Measurements from ENCODE around the gene SNX18. TPM values are rescaled to one million over a fixed set of nuclear protein-coding genes. Genes with fewer than 3 reads are reported as not detected.
A peak's percentile ranks its signal among the peaks of the same experiment; 100 is the strongest.

The SNX18 gene
- total and polyA plus RNA-seq, 2 of the 4 experiments (the other 2 are of a cell fraction) = 31.2 to 50.0 TPM

DNA sequence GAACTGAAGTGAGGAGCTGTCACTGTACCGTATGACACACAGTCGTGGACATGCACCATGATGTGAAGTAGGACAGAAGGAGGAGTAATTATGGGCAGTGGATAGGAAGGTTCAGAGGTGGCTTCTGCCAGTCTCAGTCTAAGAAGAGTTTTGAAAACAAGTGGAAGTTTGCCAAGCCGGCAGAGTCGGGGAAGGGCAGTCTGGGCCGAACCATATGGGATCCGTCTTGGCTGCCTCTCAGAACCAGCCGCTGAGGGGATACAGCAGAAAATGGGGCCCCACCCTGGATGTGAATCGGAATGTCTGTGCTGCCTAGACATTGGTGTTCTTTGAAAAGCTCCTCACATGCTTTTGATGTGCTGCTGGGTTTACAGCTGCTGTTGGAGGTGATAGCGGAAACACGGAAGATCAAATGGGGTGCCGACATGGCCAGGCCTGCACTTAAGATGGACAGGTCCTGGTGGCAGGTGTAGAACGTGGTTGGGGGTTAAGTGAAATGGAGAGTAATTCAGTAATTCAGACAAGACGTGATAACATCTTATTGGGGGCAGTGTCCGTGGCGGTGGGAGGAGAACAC, 11.2 kb downstream of the SNX18 start:
- Histone ChIP-seq H2BK120ac (ENCODE audit: low read depth, low read length) (no peak overlapping the region), H4K5ac (ENCODE audit: low read depth, low read length) (0 out of 2 replicates have a peak overlapping the region, but pooled peaks have one; percentile 25), H3K9me1 (ENCODE audit: insufficient read depth, low read length) (peaks cover 38% of the 10 kb centered on the region), H3K27me3 (ENCODE audit: control insufficient read depth, insufficient read depth, low read length) (no peaks in the 10 kb centered on the region), H4K91ac (ENCODE audit: insufficient read depth, low read depth, low read length) (no peak overlapping the region), H4K8ac (ENCODE audit: low read depth in 2 of 2, low read length in 2 of 2) (0 out of 4 replicates have a peak overlapping the region, but pooled peaks of 1 of the 2 experiments have one; percentile 1), H3K14ac (replicated peaks; ENCODE audit: low read depth, low read length) (peak overlapping the region; percentile 72), H4K20me1 (ENCODE audit: insufficient read depth, low read length) (peaks cover 98% of the 10 kb centered on the region), H3K4me2 (ENCODE audit: low read depth, low read length) (peak overlapping the region; percentile 76), H3K56ac (ENCODE audit: extremely low read depth, insufficient read depth, low read length) (no peak overlapping the region), H3K36me3 (ENCODE audit: control insufficient read depth, insufficient read depth, low read length) (peaks cover 32% of the 10 kb centered on the region), H3K4me1 (ENCODE audit: control insufficient read depth, insufficient read depth, low read length) (peaks cover 42% of the 10 kb centered on the region), H3K9me3 (ENCODE audit: control insufficient read depth, insufficient read depth, low read length) (no peaks in the 10 kb centered on the region), H3K27ac (ENCODE audit: insufficient read depth, low read length) (peak overlapping the region; percentile 37; the same call in 1 of the 2 replicates), H3K9ac (ENCODE audit: low read depth, low read length) (no peak overlapping the region), H2BK20ac (ENCODE audit: low read depth, low read length) (no peak overlapping the region), H2AK9ac (replicated peaks; ENCODE audit: low read depth, low read length, poor library complexity) (no peak overlapping the region), H3K79me1 (ENCODE audit: low read depth in 1 of 2, low read length in 2 of 2) (peaks cover under 1 to 79% of the 10 kb centered on the region in 2 experiments; a peak in 3 of 4 replicates), H2BK5ac (ENCODE audit: low read depth, low read length, poor library complexity, severe bottlenecking) (no peak overlapping the region), H3K4me3 (ENCODE audit: insufficient read depth, low read depth, low read length) (no peak overlapping the region), H3K23ac (ENCODE audit: low read depth, low read length) (peak overlapping the region; percentile 71; the same call in 1 of the 2 replicates), H2AK5ac (ENCODE audit: low read depth, low read length) (no peak overlapping the region; the same call in 1 of the 2 replicates), H2BK15ac (ENCODE audit: low read depth, low read length) (no peak overlapping the region), H3K4ac (ENCODE audit: low read depth, low read length) (no peak overlapping the region), H2AFZ (replicated peaks; ENCODE audit: low read length, poor library complexity) (no peak overlapping the region), H3K18ac (ENCODE audit: low read depth, low read length) (no peak overlapping the region)
- WGBS, 2 experiments (ENCODE audit: extremely low coverage in 2 of 2, insufficient read length in 1 of 2) = 76% methylated on average over 14 of the region's 15 CpGs; no CpG with 5 or more reads in 1 of the 2 experiments
- in situ Hi-C loops (cut with MboI; ENCODE audit: low sequenced_read_pairs) (loop anchor here (5.0 to 10.0 kb wide), 2 partner anchors 314 to 626 kb away; no protein-coding TSS in a partner anchor), dilution Hi-C loops (cut with HindIII; ENCODE audit: low sequenced_read_pairs, unreplicated experiment) (no loop called here), intact Hi-C loops (cut with micrococcal nuclease) (no loop called here)
- TF ChIP-seq RAD21 (IDR thresholded peaks at IDR 0.05; ENCODE audit: low read length) = no peak
- TF ChIP-seq MAFK (IDR thresholded peaks at IDR 0.05; ENCODE audit: low read depth, low read length) = no peak
- ChIA-PET CTCF (no interaction called here), POLR2A (ENCODE audit: unreplicated experiment) (no interaction called here)
- no TSS peak for BruUV-seq (replicated peaks)
- DNase-seq = no peak
- no peak for ATAC-seq (ENCODE audit: low read depth)
